Activated T-helper 9 cell treated with anti-CD3 and anti-CD28 coated beads, Interleukin-2, amount 50 U/mL, for 16 hours (primary cell): ENCODE results near the gene INPP5D.
"Not testable (repeated sequence)": the region's sequence is repeated elsewhere in the genome, so short reads cannot be mapped to it uniquely, and the experiment has no call there.

Source experiments
- DNase-seq: peaks from one replicate; pipeline ENCODE4 v3.0.0-alpha.2; 2020; ENCODE audit warnings: low read depth

Gene INPP5D

DNA sequence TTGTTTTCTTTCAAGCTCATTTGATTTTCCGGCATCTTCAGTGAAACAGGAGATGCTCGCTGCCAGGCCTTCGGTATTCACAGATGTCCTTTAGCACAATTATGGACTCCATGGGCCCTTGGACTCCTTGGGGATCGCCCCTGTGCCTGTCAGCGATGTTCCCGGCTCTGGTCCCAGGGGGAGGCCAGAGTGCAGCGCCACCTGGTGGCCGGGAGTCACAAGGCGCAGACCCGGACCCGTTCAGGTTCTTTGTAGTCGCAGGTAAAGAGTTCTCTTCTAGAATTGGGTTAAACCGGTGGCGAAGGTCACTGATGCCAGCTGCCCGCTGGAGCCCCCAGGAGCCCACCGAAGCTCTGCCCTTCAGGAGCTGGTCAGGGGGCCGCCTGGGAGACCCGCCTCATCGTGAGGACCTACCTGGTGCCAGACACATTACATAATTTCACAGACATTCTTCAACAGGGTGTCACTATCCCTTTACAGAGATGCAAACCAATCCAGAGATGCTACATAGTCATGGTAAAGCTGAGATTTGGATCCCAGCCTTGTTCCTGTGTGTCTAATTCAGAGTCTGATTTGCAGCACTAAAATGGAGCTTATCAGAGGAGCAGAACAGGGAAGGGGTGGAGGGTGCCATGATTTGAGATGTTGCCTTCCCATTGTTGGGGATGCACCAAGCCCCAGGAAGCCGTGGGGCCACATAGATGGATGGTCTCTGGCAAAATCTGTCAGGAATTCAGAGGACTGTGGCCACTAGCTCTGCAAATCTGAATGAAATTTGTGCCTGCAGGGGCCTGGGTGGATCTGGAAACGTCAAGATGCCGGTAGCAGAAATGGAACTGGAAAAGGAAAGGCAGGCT, 6.0 kb upstream of the INPP5D start:
- DNase-seq: peak; percentile 68

DNA sequence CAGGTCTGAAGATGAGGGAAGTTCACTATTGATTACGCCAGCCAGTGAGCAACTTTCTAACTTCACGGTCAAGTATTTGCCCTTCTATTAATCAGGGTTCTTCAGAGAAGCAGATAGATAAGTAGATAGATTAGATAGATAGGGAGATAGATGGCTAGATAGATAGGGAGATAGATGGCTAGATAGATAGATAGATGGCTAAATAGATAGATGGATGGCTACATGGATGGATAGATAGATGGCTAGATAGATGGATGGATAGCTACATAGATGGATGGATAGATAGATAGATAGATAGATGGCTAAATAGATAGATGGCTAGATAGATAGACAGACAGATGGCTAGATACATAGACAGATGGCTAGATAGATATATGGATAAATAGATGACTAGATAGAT, 4.8 kb upstream of the INPP5D start:
- DNase-seq: no peak

DNA sequence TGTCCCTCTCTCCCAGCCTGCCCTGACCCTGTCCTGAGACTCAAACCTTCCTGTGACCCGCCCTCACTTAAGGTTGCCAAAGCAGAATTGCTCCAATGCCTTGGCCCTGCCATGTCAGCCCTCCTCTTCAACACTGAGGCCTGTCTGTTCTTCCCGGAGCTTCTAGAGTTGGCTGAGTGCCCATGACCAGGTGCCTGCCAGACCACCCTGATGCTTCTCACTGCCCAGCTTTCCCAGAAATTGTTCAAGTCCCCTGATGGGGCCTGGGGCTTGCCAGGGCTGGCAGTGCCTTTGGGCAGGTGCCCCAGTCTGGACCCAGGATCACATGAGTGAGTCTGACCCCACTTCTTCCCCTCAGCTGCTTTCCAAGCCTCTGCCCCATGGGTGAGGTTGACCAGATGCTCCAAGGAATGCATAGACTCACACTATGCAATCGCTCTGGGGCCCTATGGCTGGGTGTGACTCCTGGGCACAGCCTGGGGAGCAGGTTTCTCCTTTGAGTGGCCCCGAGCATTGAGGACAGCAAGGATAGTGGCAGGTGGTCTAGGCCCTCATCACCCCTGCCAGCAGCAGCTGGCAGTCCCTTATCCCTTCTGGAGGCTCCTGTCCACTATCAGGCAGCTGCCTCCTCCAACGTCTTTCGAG, 3.1 kb upstream of the INPP5D start:
- DNase-seq: no peak

DNA sequence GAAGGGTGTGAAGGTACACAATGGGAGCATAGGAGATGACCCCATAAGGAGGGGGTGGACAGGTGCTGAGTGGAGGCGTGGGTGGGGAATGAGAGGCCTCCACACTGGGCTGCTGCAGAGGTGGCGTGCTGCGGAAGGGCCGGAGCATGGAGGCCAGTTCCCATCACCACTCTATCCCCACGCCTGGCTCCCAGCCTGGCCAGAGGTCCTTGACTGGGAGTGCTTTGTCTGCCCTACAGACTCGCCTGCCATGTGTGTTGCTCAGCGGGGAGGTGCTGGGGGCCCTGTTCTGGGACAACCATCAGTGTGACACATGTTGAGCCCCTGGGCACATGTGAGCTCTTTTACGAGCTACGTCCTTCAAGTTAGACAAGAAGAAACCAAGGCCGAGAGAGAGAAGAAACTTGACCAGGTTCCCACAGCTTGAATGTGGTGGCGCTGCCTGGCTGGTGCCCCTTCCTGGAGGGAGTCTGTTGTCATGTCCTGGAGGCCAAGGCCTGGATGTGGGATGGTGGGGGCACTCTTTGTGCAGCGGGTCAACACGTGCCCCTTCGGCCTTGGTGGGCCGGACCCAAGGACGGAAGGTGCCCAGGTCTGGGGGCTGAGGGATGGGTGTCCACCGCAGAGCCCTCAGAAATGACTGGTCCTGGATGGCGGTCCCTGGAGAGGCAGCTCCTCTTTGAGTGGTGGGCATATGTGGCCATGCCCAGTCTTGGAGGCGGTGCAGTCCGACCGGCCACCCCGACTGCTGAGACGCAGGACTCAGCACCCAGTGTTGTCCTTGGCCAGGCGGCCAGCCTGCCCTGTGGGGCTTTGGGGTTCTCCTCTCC, 1.2 kb upstream of the INPP5D start:
- no peak for DNase-seq

DNA sequence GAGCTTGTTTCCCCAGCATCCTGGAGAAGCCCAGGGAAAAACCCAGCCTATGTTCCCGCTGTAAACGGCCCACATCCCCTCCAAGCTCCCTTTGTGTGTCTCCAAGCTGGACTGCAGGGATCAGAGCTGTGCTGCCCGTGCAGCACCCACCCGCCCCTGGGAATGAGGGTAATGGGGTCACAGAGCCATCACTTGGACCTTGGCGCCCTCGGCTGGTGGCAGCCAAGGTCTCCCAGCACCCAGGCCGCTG, 670 bp upstream of the INPP5D start:
- no peak for DNase-seq

GRCh38 chr2:233060501-233060979, 398 bp downstream of the INPP5D start:
- DNase-seq: no peak

- no peak for DNase-seq
Observed at GRCh38 chr2:233060980-233061590, 943 bp downstream of the INPP5D start.

- DNase-seq: no peak
Observed at GRCh38 chr2:233061591-233062450, 1.7 kb downstream of the INPP5D start.

- DNase-seq: no peak
Observed at GRCh38 chr2:233062451-233062850, 2.3 kb downstream of the INPP5D start.

DNA sequence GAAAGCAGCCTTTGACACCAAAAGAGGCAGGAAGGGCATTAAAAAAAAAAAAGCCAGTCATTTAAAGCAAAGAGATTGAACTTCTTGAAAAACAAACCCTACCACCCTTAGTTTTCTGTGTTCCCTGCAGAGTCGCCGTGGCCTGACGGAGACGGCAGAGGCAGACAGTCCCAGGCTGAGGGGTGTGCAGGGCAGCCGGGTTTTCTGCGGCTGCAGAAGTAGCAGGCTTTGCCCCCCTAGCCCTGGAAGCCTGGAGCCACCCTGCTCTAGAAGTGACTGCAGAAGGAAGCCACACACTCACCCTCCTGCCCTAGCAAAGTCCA, 2.8 kb downstream of the INPP5D start:
- no peak for DNase-seq

GRCh38 chr2:233063269-233063975, 3.3 kb downstream of the INPP5D start:
- no peak for DNase-seq

DNA sequence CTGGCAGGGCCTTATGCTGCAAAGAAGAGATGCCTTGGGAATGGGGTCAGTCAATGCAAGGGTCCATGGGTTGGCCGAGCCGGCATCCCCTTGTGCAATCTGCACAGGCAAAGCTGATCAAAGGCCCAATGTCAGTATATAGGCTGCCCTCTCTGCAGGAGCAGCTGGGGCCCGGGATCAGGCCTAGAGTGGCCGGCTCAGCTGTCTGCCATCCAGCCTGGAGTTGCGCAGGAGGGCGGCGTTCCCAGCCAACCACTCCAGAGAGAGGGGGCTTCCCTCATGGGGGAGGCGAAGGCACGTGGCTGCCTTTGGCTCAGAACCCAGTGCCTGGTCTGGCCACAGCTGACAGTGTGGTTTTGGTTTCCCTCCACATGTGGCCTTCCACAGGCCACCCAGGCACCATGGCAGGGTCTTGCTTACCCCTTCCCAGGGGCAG, 3.9 kb downstream of the INPP5D start:
- DNase-seq: no peak

- DNase-seq: no peak
Observed at GRCh38 chr2:233064530-233065199, 4.5 kb downstream of the INPP5D start.

GRCh38 chr2:233065200-233065589, 5.1 kb downstream of the INPP5D start:
- DNase-seq: not testable (repeated sequence)

DNA sequence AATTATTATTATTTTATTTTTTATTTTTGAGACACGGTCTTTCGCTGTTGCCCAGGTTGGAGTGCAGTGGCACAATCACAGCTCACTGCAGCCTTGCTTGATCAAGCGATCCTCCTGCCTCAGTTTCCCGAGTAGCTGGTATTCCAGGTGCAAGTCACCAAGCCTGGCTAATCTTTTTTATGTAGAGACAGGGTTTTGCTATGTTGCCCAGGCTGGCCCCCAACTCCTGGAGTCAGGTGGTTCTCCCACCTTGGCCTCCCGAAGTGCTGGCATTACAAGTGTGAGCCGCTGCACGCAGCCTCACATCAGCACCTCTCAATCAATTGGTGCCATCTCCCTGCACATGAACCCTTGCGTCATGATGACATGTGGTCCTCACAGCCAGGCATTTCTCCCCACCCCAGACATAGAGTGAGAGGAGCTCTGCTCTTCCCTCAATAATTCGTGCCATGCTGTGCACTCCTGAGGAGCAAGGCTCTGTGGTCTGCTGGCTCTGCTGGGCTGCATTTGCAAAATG, 5.9 kb downstream of the INPP5D start:
- no peak for DNase-seq

- DNase-seq: no peak
Observed at GRCh38 chr2:233068762-233069418, 8.7 kb downstream of the INPP5D start.

GRCh38 chr2:233072838-233073237, 12.7 kb downstream of the INPP5D start:
- DNase-seq: no peak

DNA sequence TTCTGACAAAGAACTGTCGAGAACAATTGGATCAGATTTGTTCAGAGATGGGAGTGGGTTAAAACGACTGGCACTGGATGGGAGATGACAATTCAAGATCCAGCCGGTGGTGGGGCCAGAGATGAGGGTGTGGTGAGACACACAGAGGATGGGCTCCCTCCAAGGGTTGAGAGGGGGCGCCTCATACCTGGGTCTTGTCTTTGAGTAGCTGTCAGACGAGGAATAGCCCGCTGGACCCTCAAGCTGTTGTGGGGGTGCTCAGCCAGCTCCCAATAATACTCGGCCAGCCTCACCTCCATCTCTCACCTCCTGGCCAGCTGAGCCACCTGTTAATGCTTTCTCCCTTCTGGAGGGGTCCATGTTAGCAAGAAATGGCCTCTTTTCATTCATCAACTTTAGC, 14.0 kb downstream of the INPP5D start:
- DNase-seq: no peak

- no peak for DNase-seq
Observed at GRCh38 chr2:233075141-233075965, 15.2 kb downstream of the INPP5D start.
